Measurements from ENCODE around the gene TMEM127. TPM values are rescaled to one million over a fixed set of nuclear protein-coding genes. Genes with fewer than 3 reads are reported as not detected.
"Not testable (repeated sequence)": the region's sequence is repeated elsewhere in the genome, so short reads cannot be mapped to it uniquely, and the experiment has no call there.

The TMEM127 gene
- total RNA-seq, 1 experiment from 2014 or later: 45.3 TPM

- no peak for DNase-seq (ENCODE audit: low read depth)
These were observed 1.7 kb downstream of the TMEM127 start for GRCh38 chr2:96264086-96264485.

- DNase-seq (ENCODE audit: low read depth): no peak
These were observed 3.5 kb downstream of the TMEM127 start for GRCh38 chr2:96262306-96262705.

GRCh38 chr2:96261328-96262003, 4.3 kb downstream of the TMEM127 start:
- DNase-seq (ENCODE audit: low read depth): no peak

GRCh38 chr2:96260387-96261260, 5.2 kb downstream of the TMEM127 start:
- peak; percentile 96 for DNase-seq (ENCODE audit: low read depth)

- no peak for DNase-seq (ENCODE audit: low read depth)
These were observed 6.3 kb downstream of the TMEM127 start for GRCh38 chr2:96259497-96259921.

GRCh38 chr2:96258166-96259022, 7.4 kb downstream of the TMEM127 start:
- DNase-seq (ENCODE audit: low read depth): no peak

- DNase-seq (ENCODE audit: low read depth): not testable (repeated sequence)
These were observed 8.1 kb downstream of the TMEM127 start for GRCh38 chr2:96257744-96258143.

- no peak for DNase-seq (ENCODE audit: low read depth)
These were observed 9.1 kb downstream of the TMEM127 start for GRCh38 chr2:96256611-96257113.

- no peak for DNase-seq (ENCODE audit: low read depth)
These were observed 11.2 kb downstream of the TMEM127 start for GRCh38 chr2:96254571-96254970.

GRCh38 chr2:96253006-96253405, 12.8 kb downstream of the TMEM127 start:
- DNase-seq (ENCODE audit: low read depth): no peak

GRCh38 chr2:96252526-96252925, 13.3 kb downstream of the TMEM127 start:
- no peak for DNase-seq (ENCODE audit: low read depth)

GRCh38 chr2:96251721-96252292, 14.0 kb downstream of the TMEM127 start:
- peak; percentile 98 for DNase-seq (ENCODE audit: low read depth)

GRCh38 chr2:96250188-96250587, 15.6 kb downstream of the TMEM127 start:
- no peak for DNase-seq (ENCODE audit: low read depth)

GRCh38 chr2:96249654-96250053, 16.1 kb downstream of the TMEM127 start:
- DNase-seq (ENCODE audit: low read depth): no peak

- no peak for DNase-seq (ENCODE audit: low read depth)
These were observed 17.2 kb downstream of the TMEM127 start for GRCh38 chr2:96248624-96249023.

- no peak for DNase-seq (ENCODE audit: low read depth)
These were observed 17.9 kb downstream of the TMEM127 start for GRCh38 chr2:96247896-96248295.

- no peak for DNase-seq (ENCODE audit: low read depth)
These were observed 18.8 kb downstream of the TMEM127 start for GRCh38 chr2:96247009-96247408.

- peak; percentile 25 for DNase-seq (ENCODE audit: low read depth)
These were observed 20.0 kb downstream of the TMEM127 start for GRCh38 chr2:96245609-96246390.

- DNase-seq (ENCODE audit: low read depth): no peak
These were observed 22.0 kb downstream of the TMEM127 start for GRCh38 chr2:96243843-96244242.

GRCh38 chr2:96241900-96242611, 23.7 kb downstream of the TMEM127 start:
- peak; percentile 93 for DNase-seq (ENCODE audit: low read depth)
